CD4-positive, alpha-beta T cell treated with Interleukin-15 for 1 hour (primary cell): ENCODE measurements around the gene RPA1.

Experiments
- DNase-seq: peaks from one replicate; pipeline ENCODE4 v3.0.0-alpha.2; 2020

The RPA1 gene

DNA sequence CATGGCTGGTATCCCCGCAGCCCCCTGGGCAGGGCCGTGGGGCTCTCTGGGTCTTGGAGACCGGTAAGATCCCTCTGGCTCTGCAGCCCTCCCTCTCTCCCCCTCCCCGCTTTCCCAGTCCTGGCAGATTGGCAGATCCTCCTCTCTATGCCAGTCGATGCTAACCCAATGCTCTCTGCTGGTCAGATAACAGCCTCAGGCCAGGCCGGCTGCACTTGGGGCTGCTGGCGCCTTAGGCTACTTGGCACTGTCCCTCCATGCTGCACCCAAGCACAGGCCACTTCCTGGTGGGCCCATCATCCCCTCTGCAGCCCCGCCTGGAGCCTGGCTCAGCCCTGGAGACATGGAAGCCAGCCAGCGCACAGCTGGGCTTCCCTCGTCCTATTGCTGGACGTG, 113.6 kb downstream of the RPA1 start:
- no peak for DNase-seq

DNA sequence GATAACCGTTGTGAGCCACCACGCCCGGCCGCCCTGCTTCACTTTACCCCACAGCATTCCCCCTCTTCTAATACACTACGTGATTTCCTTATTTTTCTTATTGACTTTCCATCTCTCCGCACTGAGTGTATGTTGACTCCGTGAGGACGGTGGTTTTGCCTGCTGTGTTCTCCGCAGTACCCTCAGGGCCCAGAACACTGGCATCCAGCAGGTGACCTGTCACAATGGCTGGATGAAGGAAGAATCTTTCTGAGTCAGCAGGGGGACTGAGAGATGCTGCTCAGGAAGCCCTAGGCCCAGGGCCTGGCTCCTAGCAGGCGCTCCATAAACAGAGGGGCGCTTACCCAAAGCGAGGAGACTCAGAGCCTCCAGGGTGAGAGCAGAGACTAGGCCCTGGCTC, 115.8 kb downstream of the RPA1 start:
- no peak for DNase-seq

GRCh38 chr17:1946021-1946932, 116.5 kb downstream of the RPA1 start:
- no peak for DNase-seq

- DNase-seq: no peak
Measured at GRCh38 chr17:1947229-1947742, 117.5 kb downstream of the RPA1 start.

DNA sequence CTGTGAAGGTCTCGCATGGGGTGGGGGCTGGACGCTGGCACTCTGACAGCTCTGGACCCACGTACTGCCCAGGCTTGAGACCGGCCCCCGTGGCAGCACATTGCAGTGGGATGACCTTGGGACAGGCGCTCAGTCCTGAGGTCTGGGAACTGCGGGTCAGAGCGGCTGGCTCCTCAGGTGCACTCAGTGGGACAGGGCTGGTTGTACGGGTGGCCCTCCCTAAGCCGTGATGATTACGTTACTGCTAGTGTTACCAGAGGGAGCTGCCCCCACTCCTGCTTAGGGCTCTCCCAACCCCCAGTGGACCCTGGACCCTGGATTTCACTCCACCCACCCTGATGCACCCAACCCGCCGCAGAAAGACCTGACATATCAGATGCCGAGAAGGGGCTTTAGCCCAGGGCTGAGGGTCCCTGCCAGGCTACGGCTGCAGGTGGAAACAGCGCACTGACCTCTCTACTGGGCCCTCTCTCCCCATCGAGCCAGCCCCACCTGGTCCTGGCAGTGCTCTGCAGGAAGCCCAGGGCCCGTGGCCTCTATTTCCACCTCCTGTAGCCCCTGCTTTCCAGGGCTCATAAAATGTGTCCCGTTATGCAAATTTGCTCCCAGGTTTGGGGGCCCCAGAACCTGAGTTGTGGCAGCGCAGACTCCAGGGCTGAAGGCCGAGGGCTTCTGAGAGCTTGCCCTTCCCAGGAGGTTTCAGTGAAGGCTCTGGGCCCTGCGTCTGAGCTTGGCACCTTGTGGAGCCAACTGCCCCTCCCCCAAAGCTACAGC, 118.1 kb downstream of the RPA1 start:
- DNase-seq: no peak

GRCh38 chr17:1948517-1948825, 118.7 kb downstream of the RPA1 start:
- no peak for DNase-seq
